SK-N-SH (cell line): ENCODE data around the gene PSMB2. TPM values are rescaled to one million over a fixed set of nuclear protein-coding genes. Genes with fewer than 3 reads are reported as not detected.
"Not testable (repeated sequence)": the region's sequence is repeated elsewhere in the genome, so short reads cannot be mapped to it uniquely, and the experiment has no call there.

Experiments used
- CTCF ChIA-PET: fragments of 300-600, 350-600 bp; formaldehyde crosslinking; extraction: SDS; loops from one replicate; lab custom pipeline; 2021; lab: Yijun Ruan, JAX
- POLR2A ChIA-PET: fragments of 350-600 bp; sonication (Branson Sonifier 250); formaldehyde crosslinking; extraction: SDS; loops from one replicate; lab custom pipeline; 2020; ENCODE audit warnings: antibody characterized with exemption, inconsistent platforms; lab: Yijun Ruan, JAX
- DNase-seq: peaks from one replicate; pipeline ENCODE4 v3.0.0; 2012
- H2AFZ ChIP-seq: fragments of 200-600 bp; sonication (generic); 2 replicates; pipeline ENCODE4 v1.8.1; 2016; ENCODE audit warnings: antibody characterized with exemption, mild to moderate bottlenecking, low read depth
- H3F3A ChIP-seq: fragments of 200-600 bp; sonication (generic); replicated peaks from 2 replicates; pipeline ENCODE3; 2016; ENCODE audit warnings: antibody characterized with exemption, mild to moderate bottlenecking; ENCODE audit not compliant: insufficient read depth
- H3K27ac ChIP-seq, 2 experiments: fragments of 200-500 bp in 1 of 2; fragments of 200-600 bp in 1 of 2; sonication (Bioruptor generic) in 1 of 2; sonication (generic), shearing (Covaris generic) in 1 of 2; 2 replicates each; pipeline versions ENCODE4 v1.5.1 to v1.6.1; 2014 to 2016; ENCODE audit warnings: low read depth in 2 of 2, inconsistent platforms in 1 of 2, low read length in 1 of 2, mild to moderate bottlenecking in 1 of 2, mixed read lengths in 1 of 2
- H3K27me3 ChIP-seq: fragments of 200-600 bp; sonication (generic), shearing (Covaris generic); 2 replicates; pipeline ENCODE4 v1.6.1; 2016; ENCODE audit warnings: mixed run types; ENCODE audit not compliant: insufficient read depth
- H3K36me3 ChIP-seq, 2 experiments: fragments of 200-500 bp in 1 of 2; fragments of 200-600 bp in 1 of 2; sonication (Bioruptor generic) in 1 of 2; sonication (generic) in 1 of 2; replicated peaks in 1 of 2; 2 replicates each; pipeline versions ENCODE3 to v1.5.1; 2014 to 2016; ENCODE audit warnings: low read length in 1 of 2, mild to moderate bottlenecking in 1 of 2; ENCODE audit not compliant: insufficient read depth in 2 of 2, control insufficient read depth in 1 of 2
- H3K4me1 ChIP-seq, 2 experiments: fragments of 200-500 bp in 1 of 2; fragments of 200-600 bp in 1 of 2; sonication (Bioruptor generic) in 1 of 2; sonication (generic), shearing (Covaris generic) in 1 of 2; 2 replicates each; pipeline versions ENCODE4 v1.5.1 to v1.6.1; 2014 to 2016; ENCODE audit warnings: low read depth in 1 of 2, low read length in 1 of 2, mixed run types in 1 of 2; ENCODE audit not compliant: insufficient read depth in 2 of 2, control insufficient read depth in 1 of 2
- H3K4me2 ChIP-seq: fragments of 200-600 bp; sonication (generic), shearing (Covaris generic); 2 replicates; pipeline ENCODE4 v1.6.1; 2017; ENCODE audit warnings: mixed run types
- H3K4me3 ChIP-seq, 2 experiments: fragments of 200-500 bp in 1 of 2; fragments of 200-600 bp in 1 of 2; sonication (Bioruptor generic) in 1 of 2; sonication (generic), shearing (Covaris generic) in 1 of 2; 2 replicates each; pipeline versions ENCODE4 v1.5.1 to v1.8.1; 2014 to 2016; ENCODE audit warnings: low read depth in 2 of 2, inconsistent platforms in 1 of 2, low read length in 1 of 2, mild to moderate bottlenecking in 1 of 2, mixed read lengths in 1 of 2, moderate library complexity in 1 of 2
- H3K79me2 ChIP-seq: fragments of 200-600 bp; sonication (generic); 2 replicates; pipeline ENCODE4 v1.8.1; 2017; ENCODE audit warnings: mild to moderate bottlenecking; ENCODE audit not compliant: insufficient read depth
- H3K9ac ChIP-seq: fragments of 200-600 bp; sonication (generic); 2 replicates; pipeline ENCODE4 v1.6.1; 2017; ENCODE audit warnings: mixed run types
- H3K9me2 ChIP-seq: fragments of 200-600 bp; sonication (generic); 2 replicates; pipeline ENCODE4 v1.6.1; 2017; ENCODE audit warnings: mixed run types
- H3K9me3 ChIP-seq: fragments of 200-600 bp; sonication (generic); 2 replicates; pipeline ENCODE4 v1.6.1; 2017; ENCODE audit warnings: mixed run types, mild to moderate bottlenecking, moderate library complexity
- H4K20me1 ChIP-seq: fragments of 200-600 bp; sonication (generic); 2 replicates; pipeline ENCODE4 v1.6.1; 2017; ENCODE audit warnings: mild to moderate bottlenecking, mixed run types; ENCODE audit not compliant: insufficient read depth
- ELF1 ChIP-seq: IDR thresholded peaks from 2 replicates; pipeline ENCODE4 v1.4.0; 2012
- GATA2 ChIP-seq: sonication (generic); formaldehyde crosslinking; IDR thresholded peaks from 2 replicates; pipeline ENCODE4 v1.5.0; 2020; ENCODE audit warnings: mild to moderate bottlenecking, missing genetic modification reagents
- MEF2A ChIP-seq: IDR thresholded peaks from 2 replicates; pipeline ENCODE4 v1.4.0; 2012; ENCODE audit warnings: low read depth, borderline replicate concordance
- MXI1 ChIP-seq: IDR thresholded peaks from 2 replicates; pipeline ENCODE4 v1.6.1; 2012; ENCODE audit warnings: mild to moderate bottlenecking, low read depth, low read length, improper control_type of control experiment
- NRF1 ChIP-seq: IDR thresholded peaks from 2 replicates; pipeline ENCODE4 v1.6.1; 2012; ENCODE audit warnings: low read depth, mild to moderate bottlenecking, low read length
- RFX5 ChIP-seq: IDR thresholded peaks from 2 replicates; pipeline ENCODE4 v1.6.1; 2012; ENCODE audit warnings: mild to moderate bottlenecking, improper control_type of control experiment, low read length
- SMC3 ChIP-seq: IDR thresholded peaks from 2 replicates; pipeline ENCODE4 v1.6.1; 2012; ENCODE audit warnings: low read depth, low read length, improper control_type of control experiment
- WGBS: methylation state at CpG from one replicate; pipeline ENCODE4 v1.1.6; 2017; ENCODE audit warnings: low lambda C conversion rate; 5-methylcytosine and 5-hydroxymethylcytosine counted together
- polyA plus RNA-seq, 3 experiments: library from polyadenylated mRNA; depleted of rRNA; stranded (reverse); fragments of >200 nt; gene quantifications; 2 replicates each; pipeline ENCODE4 v1.2.3, GENCODE V29; 2012
- TF ChIP-seq, protein P1 (sequence below): IDR thresholded peaks from 2 replicates; pipeline ENCODE4 v1.6.1; 2012; ENCODE audit warnings: mild to moderate bottlenecking, low read depth, low read length, moderate library complexity

The PSMB2 gene
- polyA plus RNA-seq, 1 of the 3 experiments (the other 2 are of a cell fraction): 83.5 TPM

DNA sequence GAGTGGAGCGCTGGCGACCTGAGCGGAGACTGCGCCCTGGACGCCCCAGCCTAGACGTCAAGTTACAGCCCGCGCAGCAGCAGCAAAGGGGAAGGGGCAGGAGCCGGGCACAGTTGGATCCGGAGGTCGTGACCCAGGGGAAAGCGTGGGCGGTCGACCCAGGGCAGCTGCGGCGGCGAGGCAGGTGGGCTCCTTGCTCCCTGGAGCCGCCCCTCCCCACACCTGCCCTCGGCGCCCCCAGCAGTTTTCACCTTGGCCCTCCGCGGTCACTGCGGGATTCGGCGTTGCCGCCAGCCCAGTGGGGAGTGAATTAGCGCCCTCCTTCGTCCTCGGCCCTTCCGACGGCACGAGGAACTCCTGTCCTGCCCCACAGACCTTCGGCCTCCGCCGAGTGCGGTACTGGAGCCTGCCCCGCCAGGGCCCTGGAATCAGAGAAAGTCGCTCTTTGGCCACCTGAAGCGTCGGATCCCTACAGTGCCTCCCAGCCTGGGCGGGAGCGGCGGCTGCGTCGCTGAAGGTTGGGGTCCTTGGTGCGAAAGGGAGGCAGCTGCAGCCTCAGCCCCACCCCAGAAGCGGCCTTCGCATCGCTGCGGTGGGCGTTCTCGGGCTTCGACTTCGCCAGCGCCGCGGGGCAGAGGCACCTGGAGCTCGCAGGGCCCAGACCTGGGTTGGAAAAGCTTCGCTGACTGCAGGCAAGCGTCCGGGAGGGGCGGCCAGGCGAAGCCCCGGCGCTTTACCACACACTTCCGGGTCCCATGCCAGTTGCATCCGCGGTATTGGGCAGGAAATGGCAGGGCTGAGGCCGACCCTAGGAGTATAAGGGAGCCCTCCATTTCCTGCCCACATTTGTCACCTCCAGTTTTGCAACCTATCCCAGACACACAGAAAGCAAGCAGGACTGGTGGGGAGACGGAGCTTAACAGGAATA, 64.0 kb downstream of the PSMB2 start:
- H3K4me2 ChIP-seq: no peak overlapping the region
- H3K9ac ChIP-seq: no peak overlapping the region
- 98% methylated on average over 39 of the region's 70 CpGs for WGBS
- H3F3A ChIP-seq: no peaks in the 10 kb centered on the region
- no peaks in the 10 kb centered on the region for H4K20me1 ChIP-seq
- DNase-seq: no peak
- POLR2A ChIA-PET: interaction anchor here (0.9 kb wide), 1 partner anchor 23 kb away, joined by 3 read pairs; no protein-coding TSS in a partner anchor
- no peaks in the 10 kb centered on the region for H3K79me2 ChIP-seq
- H2AFZ ChIP-seq: no peak overlapping the region
- no peak overlapping the region for H3K27ac ChIP-seq
- no peaks in the 10 kb centered on the region for H3K27me3 ChIP-seq
- H3K4me3 ChIP-seq: no peak overlapping the region
- peaks cover 0 to 5% of the 10 kb centered on the region in 2 experiments; a peak in 1 of 4 replicates for H3K4me1 ChIP-seq
- H3K9me2 ChIP-seq: no peaks in the 10 kb centered on the region
- TF ChIP-seq RFX5 (no peak), MEF2A (no peak), MXI1 (no peak), SMC3 (no peak), ELF1 (no peak), NRF1 (no peak), GATA2 (CRISPR knock-in tag) (no peak)
- TF ChIP-seq, protein P1, sequence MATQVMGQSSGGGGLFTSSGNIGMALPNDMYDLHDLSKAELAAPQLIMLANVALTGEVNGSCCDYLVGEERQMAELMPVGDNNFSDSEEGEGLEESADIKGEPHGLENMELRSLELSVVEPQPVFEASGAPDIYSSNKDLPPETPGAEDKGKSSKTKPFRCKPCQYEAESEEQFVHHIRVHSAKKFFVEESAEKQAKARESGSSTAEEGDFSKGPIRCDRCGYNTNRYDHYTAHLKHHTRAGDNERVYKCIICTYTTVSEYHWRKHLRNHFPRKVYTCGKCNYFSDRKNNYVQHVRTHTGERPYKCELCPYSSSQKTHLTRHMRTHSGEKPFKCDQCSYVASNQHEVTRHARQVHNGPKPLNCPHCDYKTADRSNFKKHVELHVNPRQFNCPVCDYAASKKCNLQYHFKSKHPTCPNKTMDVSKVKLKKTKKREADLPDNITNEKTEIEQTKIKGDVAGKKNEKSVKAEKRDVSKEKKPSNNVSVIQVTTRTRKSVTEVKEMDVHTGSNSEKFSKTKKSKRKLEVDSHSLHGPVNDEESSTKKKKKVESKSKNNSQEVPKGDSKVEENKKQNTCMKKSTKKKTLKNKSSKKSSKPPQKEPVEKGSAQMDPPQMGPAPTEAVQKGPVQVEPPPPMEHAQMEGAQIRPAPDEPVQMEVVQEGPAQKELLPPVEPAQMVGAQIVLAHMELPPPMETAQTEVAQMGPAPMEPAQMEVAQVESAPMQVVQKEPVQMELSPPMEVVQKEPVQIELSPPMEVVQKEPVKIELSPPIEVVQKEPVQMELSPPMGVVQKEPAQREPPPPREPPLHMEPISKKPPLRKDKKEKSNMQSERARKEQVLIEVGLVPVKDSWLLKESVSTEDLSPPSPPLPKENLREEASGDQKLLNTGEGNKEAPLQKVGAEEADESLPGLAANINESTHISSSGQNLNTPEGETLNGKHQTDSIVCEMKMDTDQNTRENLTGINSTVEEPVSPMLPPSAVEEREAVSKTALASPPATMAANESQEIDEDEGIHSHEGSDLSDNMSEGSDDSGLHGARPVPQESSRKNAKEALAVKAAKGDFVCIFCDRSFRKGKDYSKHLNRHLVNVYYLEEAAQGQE: no peak
- no peaks in the 10 kb centered on the region for H3K36me3 ChIP-seq
- H3K9me3 ChIP-seq: no peaks in the 10 kb centered on the region
- CTCF ChIA-PET: interaction anchor here (1.1 to 2.3 kb wide), 4 partner anchors 12 to 149 kb away, joined by 3 to 13 read pairs (median 6); no protein-coding TSS in a partner anchor

DNA sequence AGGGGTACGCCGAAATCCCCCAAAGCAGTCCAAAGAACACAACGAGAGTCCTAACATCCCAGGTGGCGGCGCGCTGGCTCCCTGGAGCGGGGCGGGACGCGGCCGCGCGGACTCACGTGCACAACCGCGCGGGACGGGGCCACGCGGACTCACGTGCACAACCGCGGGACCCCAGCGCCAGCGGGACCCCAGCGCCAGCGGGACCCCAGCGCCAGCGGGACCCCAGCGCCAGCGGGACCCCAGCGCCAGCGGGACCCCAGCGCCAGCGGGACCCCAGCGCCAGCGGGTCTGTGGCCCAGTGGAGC, 64.6 kb downstream of the PSMB2 start:
- H3K27me3 ChIP-seq, H3K9ac ChIP-seq, H3K9me2 ChIP-seq, H3K9me3 ChIP-seq, POLR2A ChIA-PET, H3F3A ChIP-seq, H3K4me1 ChIP-seq, H3K36me3 ChIP-seq, H3K4me3 ChIP-seq, H3K4me2 ChIP-seq, CTCF ChIA-PET, H3K27ac ChIP-seq, H2AFZ ChIP-seq, H4K20me1 ChIP-seq, DNase-seq, H3K79me2 ChIP-seq: not testable (repeated sequence)
- WGBS: 98% methylated on average over 22 of the region's 37 CpGs
